Stimulated activated CD8-positive, alpha-beta memory T cell treated with anti-CD3 and anti-CD28 coated beads, Interleukin-15, amount 100 ng/mL, for 24 hours (primary cell): Measurements from ENCODE around the gene TRPM1.

Source experiments
- DNase-seq: peaks from one replicate; pipeline ENCODE4 v3.0.0-alpha.2; 2020; ENCODE audit warnings: low read depth

TRPM1 gene

GRCh38 chr15:31082771-31083369 lies 18.7 kb downstream of the TRPM1 start:
- no peak for DNase-seq

DNA sequence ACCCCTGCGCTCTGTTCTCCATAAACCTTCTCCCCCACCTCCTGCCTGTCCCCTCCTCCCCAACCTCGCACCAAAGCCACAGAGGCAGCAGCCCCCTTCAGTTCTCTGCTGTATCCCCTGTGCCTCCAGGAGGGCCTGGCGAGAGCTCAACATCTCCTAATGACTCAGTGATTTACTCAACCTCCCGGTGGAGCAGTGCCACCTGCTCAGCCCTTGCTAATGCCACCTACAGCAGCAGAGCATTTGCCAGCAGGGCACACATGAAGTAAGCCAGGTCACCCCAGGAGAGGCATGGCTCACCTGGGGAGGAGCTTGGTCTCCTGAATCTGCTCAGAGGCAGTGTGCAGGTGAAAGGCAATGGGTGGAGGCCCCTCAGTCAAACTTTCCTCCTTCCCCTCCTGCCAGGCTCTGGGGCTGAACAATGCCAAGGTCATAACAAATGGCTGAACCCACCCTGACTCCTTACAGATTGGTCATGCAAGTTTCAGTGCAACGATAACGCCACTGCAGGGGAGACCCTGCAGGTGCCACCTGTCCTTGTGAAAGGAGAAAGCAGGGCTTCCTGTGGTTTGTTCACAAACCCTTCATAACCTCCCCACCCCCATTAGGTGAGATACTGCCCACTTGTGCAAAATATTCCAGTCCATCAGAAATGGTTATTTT lies 19.8 kb downstream of the TRPM1 start:
- no peak for DNase-seq

DNA sequence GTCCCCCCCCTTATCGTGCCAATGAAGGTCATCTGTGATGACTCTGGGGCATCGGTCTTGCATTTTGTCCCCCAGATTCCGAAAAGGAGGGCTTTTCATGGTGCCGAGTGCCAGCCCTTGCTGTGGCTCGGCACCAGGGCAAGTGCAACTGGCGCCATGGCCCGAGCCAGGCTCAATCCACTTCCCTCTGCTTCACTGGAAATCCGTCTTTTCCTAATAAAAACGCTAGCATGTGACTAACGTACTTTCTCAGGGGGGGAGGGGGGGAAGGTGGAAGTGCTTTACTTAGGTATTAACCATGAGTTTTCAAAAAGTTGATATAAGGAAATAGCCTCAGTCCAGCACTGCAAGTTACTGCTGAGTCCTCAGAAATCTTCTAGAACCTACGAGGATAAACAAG lies 20.5 kb downstream of the TRPM1 start:
- DNase-seq, result no peak

DNA sequence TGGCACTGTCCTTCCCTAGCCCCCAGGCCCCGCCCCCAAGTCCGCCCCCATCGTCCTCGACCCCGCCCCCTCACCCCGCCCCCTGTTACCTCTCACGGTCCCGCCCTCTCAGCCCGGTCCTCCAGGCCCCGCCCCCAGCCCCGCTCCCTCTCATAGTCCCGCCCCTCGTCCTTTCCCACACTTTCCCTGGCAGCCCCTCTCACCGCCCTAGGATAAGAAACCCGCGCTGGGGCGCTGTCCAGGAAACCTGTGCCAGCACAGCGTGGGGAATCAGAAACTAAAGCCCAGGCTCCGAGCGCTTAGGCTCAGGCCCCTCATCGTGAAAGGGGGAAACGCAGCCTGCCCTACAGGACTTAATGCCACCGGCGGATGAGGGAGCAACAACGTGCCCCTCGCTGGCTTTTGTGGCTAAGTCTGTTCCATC lies 20.9 kb downstream of the TRPM1 start:
- no peak for DNase-seq

DNA sequence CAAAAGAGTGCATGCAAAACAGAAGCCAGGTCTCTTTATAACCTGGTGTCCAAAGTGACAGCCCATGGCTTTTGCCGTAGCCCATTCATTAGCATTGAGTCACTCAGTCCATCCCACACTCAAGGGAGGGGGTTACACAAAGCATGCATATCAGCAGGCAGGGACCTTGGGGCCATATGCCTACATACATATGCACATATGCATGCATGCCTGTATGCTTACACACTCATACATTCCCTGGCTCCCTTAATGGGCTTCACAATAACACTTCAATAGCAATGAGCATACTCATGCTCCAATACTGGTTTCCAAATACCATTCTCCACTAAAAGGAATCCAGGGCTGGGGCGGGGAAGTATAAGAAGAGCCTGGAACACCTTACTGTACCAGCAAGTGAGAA lies 22.0 kb downstream of the TRPM1 start:
- DNase-seq, result no peak

GRCh38 chr15:31078471-31078870 lies 23.1 kb downstream of the TRPM1 start:
- no peak for DNase-seq

DNA sequence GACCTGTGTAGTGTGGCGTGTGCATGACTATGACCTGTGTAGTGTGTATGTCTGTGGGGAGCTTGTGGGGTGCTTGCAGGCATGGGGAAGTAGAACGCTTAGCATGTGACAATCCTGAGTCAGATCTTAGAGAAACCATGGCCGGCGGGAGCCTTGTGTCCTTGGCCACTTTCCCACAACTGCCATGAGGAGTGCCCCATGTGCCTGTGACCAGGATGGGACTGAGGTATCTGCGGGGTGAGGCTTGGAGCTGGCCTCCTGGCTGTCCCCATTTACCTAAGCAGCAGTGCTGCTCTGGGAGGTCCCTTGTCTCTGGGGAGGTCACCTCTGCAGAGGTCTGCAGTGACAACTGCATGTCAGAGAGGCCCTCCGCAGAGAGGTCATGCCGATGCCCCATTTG lies 23.6 kb downstream of the TRPM1 start:
- DNase-seq, result no peak

DNA sequence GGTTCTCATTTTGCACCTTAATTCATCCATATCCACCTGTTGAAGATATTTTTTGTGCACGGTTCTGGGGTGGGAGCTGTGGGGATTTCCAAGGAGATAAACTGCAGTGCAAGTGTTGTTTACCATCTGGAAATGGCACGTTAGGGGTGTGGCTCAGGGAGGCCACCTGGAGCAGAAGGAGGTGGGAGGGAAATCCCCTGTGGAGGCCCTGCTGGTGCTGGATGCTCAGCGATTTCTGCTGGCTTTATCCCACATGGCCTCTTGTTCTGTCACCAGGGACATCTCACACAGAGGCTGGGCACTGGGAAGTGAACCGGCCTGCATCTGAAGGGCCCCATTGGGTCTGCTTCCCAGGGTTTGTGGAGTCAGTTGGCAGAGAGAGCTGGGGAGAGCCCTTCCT lies 24.3 kb downstream of the TRPM1 start:
- no peak for DNase-seq

GRCh38 chr15:31074321-31074720 lies 27.2 kb downstream of the TRPM1 start:
- no peak for DNase-seq

- no peak for DNase-seq
Measured at GRCh38 chr15:31070867-31071266, 30.7 kb downstream of the TRPM1 start.

DNA sequence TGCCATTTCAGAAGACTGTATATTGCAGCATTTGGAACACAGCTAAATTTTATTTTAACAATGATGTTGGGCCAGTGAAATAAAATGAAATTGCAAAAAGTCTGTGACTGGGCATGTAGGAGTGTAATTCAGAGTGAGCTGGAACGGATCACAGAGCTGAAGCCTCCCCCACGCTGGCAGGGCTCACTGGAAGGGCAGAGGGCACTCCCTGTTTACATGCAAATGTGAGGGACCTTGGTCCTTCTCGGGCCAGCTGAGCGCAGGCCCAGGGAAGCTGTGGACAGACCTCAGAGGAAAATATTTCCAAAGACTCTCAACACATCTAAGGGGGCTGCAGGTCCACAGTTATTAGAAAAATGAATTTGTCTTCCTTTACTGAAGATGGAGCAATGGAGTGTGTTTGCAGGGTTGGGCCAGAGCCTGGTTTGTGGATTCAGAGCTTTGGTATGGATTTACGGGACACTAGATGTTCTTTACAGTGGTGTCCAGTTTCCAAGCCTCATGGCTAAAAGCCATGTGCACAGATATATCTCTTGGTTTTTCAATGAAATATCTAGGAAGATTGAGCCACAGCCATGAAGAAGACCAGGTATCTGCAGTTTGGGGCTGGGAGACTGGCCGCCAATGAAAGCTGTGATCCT lies 32.0 kb downstream of the TRPM1 start:
- DNase-seq, result no peak

DNA sequence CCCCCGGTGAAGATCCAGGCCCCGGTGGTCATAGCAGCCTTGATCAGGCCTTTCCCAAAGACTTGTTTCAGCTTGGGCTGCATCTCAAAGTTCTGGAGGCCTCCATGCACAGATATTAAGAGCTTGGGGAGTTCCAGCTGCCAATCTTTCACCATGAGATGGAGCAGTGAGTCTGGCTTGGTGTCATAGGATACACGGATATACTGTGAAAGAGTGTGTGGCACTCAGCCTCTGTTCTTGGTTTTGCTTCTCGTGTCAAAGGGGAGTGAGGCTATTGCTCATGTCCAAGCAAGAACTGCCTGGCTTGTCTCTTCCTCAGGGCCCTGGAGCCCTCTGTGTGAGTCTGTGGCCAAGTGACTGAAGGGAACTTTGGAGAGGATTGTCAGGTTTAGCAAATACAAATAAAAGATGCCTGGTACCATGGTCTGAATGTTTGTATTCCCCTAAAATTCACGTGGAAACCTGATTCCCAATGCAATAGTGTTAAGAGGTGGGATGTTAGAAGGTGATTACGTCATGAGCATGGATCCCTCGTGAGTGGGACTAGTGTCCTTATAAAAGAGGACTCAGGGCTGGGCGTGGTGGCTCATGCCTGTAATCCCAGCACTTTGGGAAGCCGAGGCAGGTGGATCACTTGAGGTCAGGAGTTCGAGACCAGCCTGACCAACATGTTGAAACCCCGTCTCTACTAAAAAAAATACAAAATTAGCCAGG lies 33.5 kb downstream of the TRPM1 start:
- DNase-seq, result no peak

DNA sequence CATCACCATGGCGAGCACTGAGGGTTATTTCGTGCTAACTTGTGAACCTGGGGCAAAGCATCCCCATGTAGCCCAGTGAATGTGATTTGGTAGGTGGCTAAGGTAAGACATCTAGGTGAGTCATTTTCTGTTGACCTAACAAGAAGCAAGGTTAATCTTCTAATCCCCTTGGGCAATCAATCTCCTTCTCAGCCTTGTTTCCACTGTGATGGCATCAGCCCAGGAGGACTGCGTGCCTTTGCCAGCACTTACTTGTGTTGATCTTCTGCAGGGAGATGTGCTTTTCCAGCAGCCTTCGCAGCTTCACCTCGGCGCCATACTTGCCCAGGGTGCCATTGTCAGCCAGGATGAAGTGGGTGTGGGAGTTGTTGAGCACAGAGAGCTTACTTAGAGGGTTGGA lies 35.7 kb downstream of the TRPM1 start:
- DNase-seq, result no peak

GRCh38 chr15:31062911-31063310 lies 38.6 kb downstream of the TRPM1 start:
- DNase-seq, result no peak

- no peak for DNase-seq
Measured at GRCh38 chr15:31062310-31062847, 39.1 kb downstream of the TRPM1 start.

GRCh38 chr15:31060429-31061140 lies 40.9 kb downstream of the TRPM1 start:
- DNase-seq, result no peak

- no peak for DNase-seq
Measured at GRCh38 chr15:31058236-31058962, 43.1 kb downstream of the TRPM1 start.

DNA sequence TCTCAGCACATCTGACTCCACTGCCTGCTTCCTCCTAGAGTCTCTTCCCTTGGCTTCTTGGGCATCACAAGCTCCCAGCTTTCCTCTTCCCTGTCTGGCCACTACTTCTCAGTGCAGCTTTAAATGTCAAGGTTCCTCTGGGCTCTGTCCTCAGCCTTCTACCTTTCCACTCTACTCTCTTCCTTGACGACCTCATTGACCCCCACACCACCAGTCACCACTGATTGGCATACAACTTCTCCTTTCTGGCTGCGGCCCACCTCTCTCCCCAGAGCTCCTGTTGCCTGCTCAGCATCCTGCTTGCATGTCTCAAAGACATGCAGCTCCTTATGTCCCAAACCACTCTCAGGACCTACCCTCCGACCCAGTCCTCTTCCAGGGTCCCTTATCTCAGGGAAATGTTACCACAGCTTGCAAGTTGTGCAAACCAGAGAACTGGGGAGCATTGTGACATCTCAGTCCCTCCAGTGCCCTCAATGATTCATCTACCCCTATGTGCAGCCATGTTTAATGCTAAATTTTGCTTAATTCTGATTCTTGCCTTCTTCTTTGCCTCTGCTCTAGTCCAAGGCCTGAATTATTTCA lies 49.9 kb downstream of the TRPM1 start:
- no peak for DNase-seq

DNA sequence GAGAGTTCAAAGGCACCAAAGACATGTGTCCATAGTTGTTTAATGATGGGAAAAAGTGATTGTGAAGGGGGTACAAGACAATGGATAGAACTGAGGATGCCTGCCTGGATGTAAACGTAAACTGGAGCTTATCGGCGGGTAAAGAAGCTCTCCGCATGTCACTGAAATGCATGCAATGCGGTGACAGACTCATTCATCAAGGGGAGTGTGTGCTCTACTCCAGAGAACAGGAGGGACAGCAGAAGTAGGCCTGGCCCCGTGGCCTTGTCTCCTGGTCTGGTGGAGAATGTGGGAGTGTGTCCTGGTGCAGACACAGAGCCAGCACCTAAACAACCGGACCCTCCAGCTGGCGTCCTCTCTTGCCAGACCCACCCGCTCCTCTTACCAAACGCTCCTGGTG lies 50.6 kb downstream of the TRPM1 start:
- no peak for DNase-seq

GRCh38 chr15:31049682-31050615 lies 51.6 kb downstream of the TRPM1 start:
- no peak for DNase-seq
